ENCODE measurements around the gene MIPOL1.
A peak's percentile ranks its signal among the peaks of the same experiment; 100 is the strongest.

MIPOL1 gene

DNA sequence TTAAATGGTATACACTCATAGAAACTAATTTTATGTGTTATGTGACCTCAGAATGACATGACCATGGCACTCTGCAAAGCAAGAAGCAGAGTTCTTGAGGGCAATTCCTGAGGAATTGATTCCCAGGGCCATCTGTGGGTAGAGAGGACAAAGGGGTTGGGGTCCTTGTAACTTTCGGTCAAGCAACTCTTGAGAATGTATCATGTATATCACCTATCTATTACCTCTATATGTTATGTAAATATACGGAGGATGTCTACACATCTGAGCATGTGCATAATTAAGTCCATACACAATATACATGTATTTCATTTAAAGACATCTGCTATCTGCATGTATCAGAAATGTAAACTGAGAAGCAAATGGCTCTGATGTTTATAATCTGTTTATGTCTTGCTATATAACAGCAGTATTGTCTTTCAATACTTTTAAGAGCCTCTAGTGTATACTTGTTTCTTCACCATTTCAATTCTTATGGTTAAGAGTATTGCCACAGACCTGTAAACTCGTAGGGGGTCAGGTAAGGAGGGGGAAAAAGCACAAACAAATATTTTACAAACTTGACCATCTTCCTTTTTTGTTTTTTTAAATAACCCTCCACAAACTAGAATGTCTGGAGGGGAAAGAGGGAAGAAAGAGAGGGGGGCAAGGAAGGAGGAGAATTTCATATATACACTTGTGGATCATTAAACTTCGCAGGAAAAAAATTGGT is 392.8 kb downstream of the MIPOL1 start:
- no peak for DNase-seq

- DNase-seq, result no peak
Measured at GRCh38 chr14:37591311-37591940, 393.7 kb downstream of the MIPOL1 start.

DNA sequence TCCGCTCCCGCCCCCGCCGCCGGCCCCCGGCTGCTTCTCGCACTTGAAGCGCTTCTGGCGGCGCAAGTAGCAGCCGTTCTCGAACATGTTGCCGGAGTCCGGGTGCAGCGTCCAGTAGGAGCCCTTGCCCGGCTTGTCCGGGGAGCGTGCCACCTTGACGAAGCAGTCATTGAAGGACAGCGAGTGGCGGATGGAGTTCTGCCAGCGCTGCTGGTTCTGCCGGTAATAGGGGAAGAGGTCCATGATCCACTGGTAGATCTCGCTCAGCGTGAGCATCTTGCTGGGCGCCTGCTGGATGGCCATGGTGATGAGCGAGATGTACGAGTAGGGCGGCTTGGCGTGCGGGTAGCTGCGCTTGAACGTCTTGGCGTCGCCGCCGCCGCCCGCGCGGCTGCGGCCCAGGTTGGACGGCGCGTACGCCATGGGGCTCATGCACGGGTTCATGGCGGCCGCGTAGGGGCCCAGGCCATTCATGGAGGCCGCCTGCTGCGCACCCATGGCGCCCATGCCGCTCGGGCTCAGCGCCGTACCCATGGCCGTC is 394.3 kb downstream of the MIPOL1 start:
- DNase-seq, result no peak

DNA sequence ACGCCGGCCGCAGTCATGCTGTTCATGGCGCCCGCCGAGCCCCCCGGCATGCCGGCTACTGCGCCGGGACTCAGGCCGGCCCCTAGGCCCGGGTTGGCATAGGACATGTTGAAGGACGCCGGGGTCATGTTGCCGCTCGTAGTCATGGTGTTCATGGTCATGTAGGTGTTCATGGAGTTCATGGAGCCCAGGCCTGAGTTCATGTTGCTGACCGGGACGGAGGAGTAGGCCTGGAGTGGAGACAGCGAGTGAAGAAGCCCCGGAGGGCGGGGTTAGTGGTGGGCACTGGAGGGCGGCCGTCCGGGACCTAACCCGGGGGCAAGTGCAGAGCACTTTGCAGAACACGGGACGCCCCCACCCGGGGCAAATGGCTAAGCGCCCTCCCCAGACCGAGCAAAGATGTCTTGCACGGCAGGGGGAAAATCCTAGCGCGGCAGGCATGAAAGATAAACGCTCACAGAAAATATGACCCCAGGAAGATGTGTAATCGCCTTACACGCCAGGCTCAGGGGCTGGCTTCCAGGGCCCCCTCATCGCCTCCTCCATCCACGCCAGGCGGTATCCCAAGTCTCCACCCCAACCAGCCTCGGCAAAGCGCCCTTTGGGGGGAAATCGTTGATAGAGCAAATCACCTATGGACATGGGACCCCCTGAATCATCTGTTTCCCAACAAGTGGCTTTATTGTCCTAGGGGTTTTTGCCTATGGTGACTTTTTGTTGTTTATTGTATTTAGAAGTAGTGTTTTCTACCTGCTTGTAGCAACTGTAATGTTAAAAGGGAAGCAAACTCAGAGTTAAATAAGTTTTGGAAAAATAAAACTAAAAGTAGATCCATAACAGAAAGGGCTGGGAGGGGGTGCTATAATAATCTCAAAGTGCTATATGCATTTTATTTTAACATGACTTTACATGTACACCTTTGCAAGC is 395.0 kb downstream of the MIPOL1 start:
- DNase-seq, result no peak

DNA sequence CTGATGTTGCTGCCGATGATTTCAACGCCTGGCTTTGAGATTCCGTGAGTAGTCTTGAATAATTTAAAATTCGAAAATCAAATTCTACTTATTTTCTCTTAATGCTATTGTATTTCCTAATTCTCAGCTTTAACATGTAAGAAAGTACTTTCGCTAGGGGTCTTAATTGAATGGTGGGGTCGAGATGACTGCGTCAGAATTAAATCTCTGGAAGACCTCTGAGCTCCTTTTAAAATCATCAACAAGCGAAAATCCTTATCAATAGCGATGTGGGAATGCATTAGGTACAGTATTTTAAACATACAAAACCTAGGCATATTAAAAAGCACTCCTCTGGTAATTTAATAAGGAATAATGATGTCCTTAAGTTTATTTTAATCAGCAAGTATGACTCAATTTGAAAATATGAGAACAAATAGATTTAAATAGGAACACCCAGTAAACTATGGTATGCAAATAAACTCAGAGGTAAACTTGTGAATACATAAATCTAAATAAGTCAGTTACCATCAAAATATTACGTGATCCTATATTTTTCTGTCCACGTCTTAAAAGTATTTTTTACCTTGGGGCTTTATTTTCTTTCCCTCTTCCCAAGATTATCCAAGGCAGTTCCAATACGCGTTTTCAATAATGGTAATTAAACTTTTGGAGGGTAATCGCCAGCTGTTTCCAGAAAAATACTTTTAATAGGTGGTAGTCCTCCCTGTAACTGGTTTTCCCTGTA is 395.9 kb downstream of the MIPOL1 start:
- DNase-seq, result no peak

DNA sequence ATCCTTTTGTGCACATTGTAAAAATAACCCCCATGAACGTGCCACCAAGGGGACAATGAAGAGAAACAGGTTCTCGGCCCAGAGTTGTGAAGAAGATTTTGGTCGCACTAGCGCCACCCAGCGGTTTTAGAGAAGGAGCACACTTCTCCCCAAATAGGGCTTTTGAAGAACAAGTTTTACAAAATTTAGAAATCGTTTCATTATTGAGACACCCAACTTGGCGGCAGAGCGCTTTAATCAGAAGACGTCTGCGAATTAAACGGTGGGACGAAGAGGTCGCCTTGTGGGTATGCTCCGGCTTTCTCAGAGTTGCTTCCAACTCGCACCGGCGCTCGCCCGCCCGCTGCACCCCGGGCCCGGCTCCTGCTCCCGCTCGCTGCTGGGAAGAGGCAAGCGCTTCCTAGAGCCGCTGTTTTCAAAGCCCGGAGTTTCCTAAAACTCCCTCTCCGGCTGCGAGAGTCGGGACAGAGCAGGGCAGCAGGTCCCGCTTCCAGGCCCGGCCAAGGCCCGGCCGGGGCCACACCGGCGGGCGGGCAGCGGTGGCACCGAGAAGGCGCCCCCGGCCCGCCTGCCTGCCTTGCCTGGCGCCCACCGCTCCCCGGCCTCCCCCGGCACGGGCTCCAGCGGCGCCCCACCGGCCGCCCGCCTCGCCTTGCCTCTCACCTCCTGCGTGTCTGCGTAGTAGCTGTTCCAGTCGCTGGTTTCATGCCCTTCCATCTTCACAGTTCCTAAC is 396.7 kb downstream of the MIPOL1 start:
- DNase-seq, result peak; percentile 94 to 96

GRCh38 chr14:37594971-37595808 is 397.5 kb downstream of the MIPOL1 start, which contains the start of the genes FOXA1 and TTC6:
Gene FOXA1 (minus strand): TSS chr14:37595249. CDS start chr14:37594972, 277 bp downstream.
Gene TTC6 (plus strand): TSS chr14:37595629. CDS start chr14:37622065, 26,436 bp downstream.
- peak; percentile 76 to 78 for DNase-seq

DNA sequence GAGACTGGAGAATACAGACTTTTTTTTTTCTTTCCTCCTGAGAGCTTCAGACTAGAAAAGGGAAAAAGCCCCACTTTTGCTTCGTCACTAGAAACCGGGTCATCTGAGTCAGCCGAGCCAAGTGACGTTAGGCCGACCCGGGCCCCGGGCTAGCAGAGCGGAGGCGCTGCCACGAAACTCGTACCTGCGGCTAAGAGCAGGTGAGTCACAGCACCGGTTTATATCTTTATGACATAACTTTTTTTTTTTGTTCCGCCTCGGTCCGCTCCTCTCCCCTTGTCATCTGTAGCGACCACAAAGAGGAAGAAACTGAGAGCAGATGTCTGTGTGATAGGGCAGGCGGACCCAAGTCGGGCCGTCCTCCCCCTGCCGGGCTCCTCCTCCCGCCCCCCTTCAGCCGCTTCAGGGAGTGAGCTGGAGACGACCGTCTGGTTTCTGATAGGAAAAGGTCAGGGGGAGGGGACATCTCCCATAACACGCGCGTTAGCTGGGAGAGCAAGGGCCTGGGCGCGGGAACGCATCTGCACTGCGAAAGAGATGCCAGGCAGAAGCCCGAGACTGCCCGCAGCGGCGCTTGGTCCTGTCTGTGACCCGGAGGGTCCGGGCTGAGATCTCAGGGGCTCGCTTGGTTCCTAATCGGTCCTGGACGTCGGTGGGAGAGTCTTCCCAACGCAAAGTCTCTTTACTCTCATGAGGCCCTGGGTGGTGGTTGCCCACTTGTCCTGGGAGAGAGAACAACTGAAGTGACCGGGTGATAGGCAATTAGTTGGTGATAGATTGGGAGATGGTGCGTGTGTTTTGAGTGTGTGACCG is 398.3 kb downstream of the MIPOL1 start:
- peak; percentile 90 to 92 for DNase-seq

GRCh38 chr14:37596790-37597472 is 399.2 kb downstream of the MIPOL1 start:
- DNase-seq, result no peak

GRCh38 chr14:37597538-37597913 is 399.8 kb downstream of the MIPOL1 start:
- no peak for DNase-seq

- DNase-seq, result no peak
Measured at GRCh38 chr14:37597914-37598746, 400.4 kb downstream of the MIPOL1 start.

- no peak for DNase-seq
Measured at GRCh38 chr14:37598747-37599506, 401.2 kb downstream of the MIPOL1 start.

GRCh38 chr14:37599507-37600368 is 402.0 kb downstream of the MIPOL1 start:
- DNase-seq, result peak; percentile 46 to 60

- no peak for DNase-seq
Measured at GRCh38 chr14:37600880-37601741, 403.4 kb downstream of the MIPOL1 start.

DNA sequence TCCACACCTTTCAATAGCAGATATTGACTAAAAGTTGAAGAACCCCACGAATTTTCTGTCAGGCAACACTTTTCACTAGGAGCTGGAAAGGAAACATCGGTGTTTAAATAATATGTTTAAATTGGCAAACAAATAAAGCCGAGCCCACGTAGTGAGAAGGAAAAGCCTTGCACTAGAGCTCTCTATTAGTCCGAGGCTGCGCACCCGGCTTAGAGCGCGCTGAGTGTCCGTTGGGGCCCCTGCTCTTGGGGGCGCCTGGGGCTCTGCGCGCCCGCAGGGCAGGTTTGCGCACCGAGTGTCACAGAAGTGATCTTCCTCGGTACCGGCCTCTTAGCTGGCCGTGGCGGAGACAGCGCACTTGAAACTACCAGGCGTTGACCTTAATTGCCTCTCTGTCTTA is 404.1 kb downstream of the MIPOL1 start:
- DNase-seq, result no peak

Data from NCI-H524 (cell line).